ENCODE data around the gene NOTUM. TPM values are rescaled to one million over a fixed set of nuclear protein-coding genes. Genes with fewer than 3 reads are reported as not detected.

NOTUM gene
- total and polyA plus RNA-seq, 9 of the 15 experiments (the other 6 are each of a cell fraction or from before 2014, with no cell fraction given): 0.03 to 14.0 (median 4.1) TPM

- CTCF ChIA-PET (ENCODE audit: low intra/inter-chr PET ratio): interaction anchor here (0.7 kb wide), 1 partner anchor 864 kb away, joined by 4 read pairs; no protein-coding TSS in a partner anchor
- no peak for TF ChIP-seq KDM2B (CRISPR knock-in tag; IDR thresholded peaks at IDR 0.05)
- 0 out of 2 replicates have a peak, but pooled peaks have one; percentile 66 for TF ChIP-seq ZBTB26 (CRISPR knock-in tag; IDR thresholded peaks at IDR 0.05)
- no peak for TF ChIP-seq HCFC1 (IDR thresholded peaks at IDR 0.05; ENCODE audit: low read depth, low read length)
- no peak for TF ChIP-seq MXI1 (IDR thresholded peaks at IDR 0.05; ENCODE audit: low read depth, low read length)
- TF ChIP-seq HBP1 (CRISPR knock-in tag; IDR thresholded peaks at IDR 0.05): 0 out of 2 replicates have a peak, but pooled peaks have one; percentile 24
- 0 out of 2 replicates have a peak, but pooled peaks have one; percentile 34 for TF ChIP-seq ZNF592 (IDR thresholded peaks at IDR 0.05)
- peak; percentile 92 for TF ChIP-seq NR2C1 (IDR thresholded peaks at IDR 0.05)
- TF ChIP-seq NR2C1 (tag; IDR thresholded peaks at IDR 0.05): peak; percentile 92
- TF ChIP-seq GTF3C2 (IDR thresholded peaks at IDR 0.05; ENCODE audit: borderline replicate concordance, extremely low read depth, insufficient read length): no peak
- peak; percentile 50; the same call in 1 of the 2 replicates for TF ChIP-seq POLR2A (conservative IDR thresholded peaks at IDR 0.05)
Observed at GRCh38 chr17:81920612-81921536, 40.1 kb downstream of the NOTUM start.

More at GRCh38 chr17:81920612-81921536, 40.1 kb downstream of the NOTUM start:
- DNase-seq (ENCODE audit: extremely low read depth in 1 of 4, low spot score in 3 of 4) (peak in 1 of 4 experiments; percentile 45), ATAC-seq (no peak), FAIRE-seq (no peak)
- H3K27ac ChIP-seq (ENCODE audit: extremely low read depth, low read depth, low read length): peak overlapping the region; percentile 98; the same call in 2 of the 3 replicates
- POLR2A ChIA-PET: interaction anchor here (0.6 to 1.6 kb wide), 5 partner anchors 10 to 185 kb away, joined by 3 to 12 read pairs (median 3); partner anchors contain the start of gene PCYT2
- peaks cover 18% of the 10 kb centered on the region; the same call in 1 of the 2 replicates for H4K20me1 ChIP-seq (replicated peaks; ENCODE audit: control insufficient read depth, insufficient read depth, low read length)
- H3K9ac ChIP-seq (ENCODE audit: insufficient read depth in 1 of 2, low read depth in 2 of 2, low read length in 2 of 2): peak overlapping the region; percentile 16 to 82
- H3K4me1 ChIP-seq (replicated peaks in 1 of 2; ENCODE audit: control insufficient read depth in 2 of 2, insufficient read depth in 2 of 2, low read length in 2 of 2): peaks cover 53 to 92% of the 10 kb centered on the region in 2 experiments
- H3K36me3 ChIP-seq (ENCODE audit: control insufficient read depth, insufficient read depth, low read length): peaks cover 50% of the 10 kb centered on the region
- peaks cover 96% of the 10 kb centered on the region for H3K79me2 ChIP-seq (ENCODE audit: control insufficient read depth, insufficient read depth, low read length)
- H3K9me1 ChIP-seq (ENCODE audit: control insufficient read depth, insufficient read depth, low read length): peaks cover 6% of the 10 kb centered on the region
- in situ Hi-C loops (cut with MboI) (no loop called here), intact Hi-C loops (cut with micrococcal nuclease) (no loop called here)
- peak overlapping the region; percentile 52 for H3K4me2 ChIP-seq (ENCODE audit: insufficient read depth, low read length)
- H3K9me3 ChIP-seq (replicated peaks; ENCODE audit: control insufficient read depth, insufficient read depth, low read depth, low read length): no peaks in the 10 kb centered on the region
- no peak overlapping the region for H3K4me3 ChIP-seq
- WGBS (ENCODE audit: insufficient coverage, low coverage, missing lambda C conversion rate): 72% methylated on average over 26 of the region's 33 CpGs
- BruUV-seq (replicated peaks): no TSS peak
- no peaks in the 10 kb centered on the region for H3K27me3 ChIP-seq (ENCODE audit: control insufficient read depth in 2 of 2, insufficient read depth in 2 of 2, low read length in 2 of 2)
- no peak overlapping the region for H2AFZ ChIP-seq (ENCODE audit: low read depth, low read length)
